Activated CD8-positive, alpha-beta memory T cell treated with anti-CD3 and anti-CD28 coated beads, Interleukin-2, amount 50 U/mL, for 24 hours (primary cell): ENCODE data around the gene TNFAIP2.

Source experiments
- DNase-seq: peaks from one replicate; pipeline ENCODE4 v3.0.0-alpha.2; 2020; ENCODE audit errors: extremely low read depth

TNFAIP2 gene

GRCh38 chr14:103134405-103134804 lies 11.1 kb downstream of the TNFAIP2 start:
- DNase-seq, result no peak

GRCh38 chr14:103134919-103135318 lies 11.7 kb downstream of the TNFAIP2 start:
- DNase-seq, result no peak

GRCh38 chr14:103135333-103136260 lies 12.3 kb downstream of the TNFAIP2 start:
- DNase-seq, result no peak

GRCh38 chr14:103136388-103137271 lies 13.4 kb downstream of the TNFAIP2 start:
- DNase-seq, result no peak

GRCh38 chr14:103137689-103138300 lies 14.5 kb downstream of the TNFAIP2 start:
- DNase-seq, result no peak

GRCh38 chr14:103138301-103139131 lies 15.3 kb downstream of the TNFAIP2 start:
- DNase-seq, result no peak

GRCh38 chr14:103139132-103140025 lies 16.1 kb downstream of the TNFAIP2 start:
- no peak for DNase-seq

GRCh38 chr14:103140316-103141109 lies 17.3 kb downstream of the TNFAIP2 start:
- DNase-seq, result no peak

GRCh38 chr14:103141117-103141796 lies 18.0 kb downstream of the TNFAIP2 start:
- DNase-seq, result no peak

- no peak for DNase-seq
Observed at GRCh38 chr14:103142026-103142425, 18.8 kb downstream of the TNFAIP2 start.

- no peak for DNase-seq
Observed at GRCh38 chr14:103142721-103143302, 19.6 kb downstream of the TNFAIP2 start.

- no peak for DNase-seq
Observed at GRCh38 chr14:103143506-103143905, 20.2 kb downstream of the TNFAIP2 start.

- no peak for DNase-seq
Observed at GRCh38 chr14:103144085-103144484, 20.8 kb downstream of the TNFAIP2 start.

- no peak for DNase-seq
Observed at GRCh38 chr14:103146141-103146709, 23.0 kb downstream of the TNFAIP2 start.

- no peak for DNase-seq
Observed at GRCh38 chr14:103149351-103150237, 26.3 kb downstream of the TNFAIP2 start.

- DNase-seq, result no peak
Observed at GRCh38 chr14:103151270-103151945, 28.1 kb downstream of the TNFAIP2 start.
